Forelimb muscle (tissue), 1 donor: ENCODE measurements around the gene ACAD8. TPM values are rescaled to one million over a fixed set of nuclear protein-coding genes. Genes with fewer than 3 reads are reported as not detected.
A peak's percentile ranks its signal among the peaks of the same experiment; 100 is the strongest.
"Not testable (repeated sequence)": the region's sequence is repeated elsewhere in the genome, so short reads cannot be mapped to it uniquely, and the experiment has no call there.

ENCODE experiments used
- DNase-seq: peaks from one replicate; pipeline ENCODE4 v3.0.0-alpha.2; 2013; ENCODE audit warnings: low read depth
- polyA plus RNA-seq: library from polyadenylated mRNA; unstranded; fragments of 120-200 nt; gene quantifications from one replicate; pipeline ENCODE4 v1.2.1, GENCODE V29; 2013; ENCODE audit not compliant: insufficient read length

Gene ACAD8
- polyA plus RNA-seq, 1 donor: 21.9 TPM

GRCh38 chr11:134238956-134239355 is 14.4 kb upstream of the ACAD8 start:
- DNase-seq: no peak

GRCh38 chr11:134240592-134240991 is 12.8 kb upstream of the ACAD8 start:
- no peak for DNase-seq

DNA sequence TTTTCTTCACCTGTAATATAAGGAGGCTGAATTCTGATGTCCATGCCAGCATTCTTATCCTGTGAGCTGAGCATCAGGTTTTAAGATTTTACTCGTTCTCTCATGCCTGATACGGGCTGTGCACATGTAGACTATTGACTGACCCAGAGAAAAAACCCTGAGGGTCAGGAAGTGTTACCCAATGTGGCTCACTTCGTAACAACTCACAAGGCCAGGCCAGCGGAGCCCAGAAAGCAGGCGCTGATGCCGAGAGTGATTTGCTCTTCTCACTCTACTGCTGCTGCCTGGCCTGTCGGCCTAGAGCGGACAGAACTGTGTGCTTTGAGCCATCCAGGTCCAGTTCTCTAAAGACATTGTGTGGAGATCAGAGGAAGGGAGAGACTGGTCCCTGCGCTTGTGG is 11.0 kb upstream of the ACAD8 start:
- no peak for DNase-seq

- no peak for DNase-seq
Measured at GRCh38 chr11:134243913-134244312, 9.5 kb upstream of the ACAD8 start.

GRCh38 chr11:134244593-134244992 is 8.8 kb upstream of the ACAD8 start:
- DNase-seq: no peak

- no peak for DNase-seq
Measured at GRCh38 chr11:134245434-134245833, 7.9 kb upstream of the ACAD8 start.

DNA sequence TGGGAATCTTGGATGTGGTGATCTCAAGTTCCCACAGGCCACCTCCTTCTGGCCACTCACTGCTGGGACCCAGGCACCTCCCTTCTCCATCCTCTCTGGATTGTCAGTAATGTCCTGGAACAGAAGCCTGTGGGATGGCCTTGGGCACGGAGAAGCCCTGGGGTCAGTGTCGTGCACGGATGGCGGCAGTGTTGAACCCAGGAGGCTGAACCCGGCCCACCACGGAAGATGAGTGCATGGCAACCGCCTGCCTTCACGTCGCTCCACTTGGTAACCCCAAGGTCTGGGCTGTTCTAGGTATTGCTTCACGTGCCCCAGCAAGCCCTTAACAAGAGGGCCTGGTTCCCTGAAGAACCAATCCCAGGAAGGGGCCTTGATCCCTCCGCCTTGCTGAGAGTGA is 7.3 kb upstream of the ACAD8 start:
- no peak for DNase-seq

DNA sequence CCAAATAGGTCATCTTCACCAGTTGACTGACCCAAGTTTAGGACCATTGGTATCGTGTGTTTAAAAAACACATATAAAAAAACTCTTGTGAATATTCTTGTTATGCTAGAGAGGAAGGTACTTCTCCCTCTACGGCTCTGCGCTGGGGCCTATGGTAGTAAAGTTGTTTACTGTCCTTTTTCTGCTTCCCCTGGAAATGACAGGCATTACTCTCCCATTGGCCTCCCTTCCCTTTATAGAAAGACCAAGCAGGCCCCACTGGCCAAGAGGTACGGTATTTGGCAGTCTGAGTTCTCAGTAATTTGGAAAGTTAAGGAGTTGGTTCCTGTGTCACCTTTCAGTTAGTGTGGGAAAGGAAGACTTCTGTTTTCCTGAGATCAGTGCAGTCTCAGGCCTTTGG is 6.7 kb upstream of the ACAD8 start:
- no peak for DNase-seq

GRCh38 chr11:134248910-134249480 is 4.4 kb upstream of the ACAD8 start:
- DNase-seq: no peak

- DNase-seq: no peak
Measured at GRCh38 chr11:134250246-134250645, 3.1 kb upstream of the ACAD8 start.

DNA sequence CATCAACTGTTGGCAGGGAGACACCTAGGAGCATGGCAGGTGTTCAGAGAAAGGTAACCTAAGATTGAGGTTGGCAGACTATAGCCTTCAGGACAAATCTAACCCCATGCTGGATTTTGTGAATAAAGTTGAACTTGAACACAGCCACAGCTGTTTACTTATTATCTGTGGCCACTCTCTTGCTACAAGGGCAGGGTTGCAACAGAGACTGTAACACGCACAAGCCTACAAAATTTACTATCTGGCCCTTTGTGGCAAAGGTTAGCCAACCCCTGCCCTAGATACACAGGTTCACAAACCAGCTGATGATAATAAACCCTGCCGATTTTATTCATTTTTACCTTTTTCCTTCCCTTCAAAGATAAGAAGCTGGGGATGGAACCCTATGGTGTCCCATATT is 2.7 kb upstream of the ACAD8 start:
- no peak for DNase-seq

DNA sequence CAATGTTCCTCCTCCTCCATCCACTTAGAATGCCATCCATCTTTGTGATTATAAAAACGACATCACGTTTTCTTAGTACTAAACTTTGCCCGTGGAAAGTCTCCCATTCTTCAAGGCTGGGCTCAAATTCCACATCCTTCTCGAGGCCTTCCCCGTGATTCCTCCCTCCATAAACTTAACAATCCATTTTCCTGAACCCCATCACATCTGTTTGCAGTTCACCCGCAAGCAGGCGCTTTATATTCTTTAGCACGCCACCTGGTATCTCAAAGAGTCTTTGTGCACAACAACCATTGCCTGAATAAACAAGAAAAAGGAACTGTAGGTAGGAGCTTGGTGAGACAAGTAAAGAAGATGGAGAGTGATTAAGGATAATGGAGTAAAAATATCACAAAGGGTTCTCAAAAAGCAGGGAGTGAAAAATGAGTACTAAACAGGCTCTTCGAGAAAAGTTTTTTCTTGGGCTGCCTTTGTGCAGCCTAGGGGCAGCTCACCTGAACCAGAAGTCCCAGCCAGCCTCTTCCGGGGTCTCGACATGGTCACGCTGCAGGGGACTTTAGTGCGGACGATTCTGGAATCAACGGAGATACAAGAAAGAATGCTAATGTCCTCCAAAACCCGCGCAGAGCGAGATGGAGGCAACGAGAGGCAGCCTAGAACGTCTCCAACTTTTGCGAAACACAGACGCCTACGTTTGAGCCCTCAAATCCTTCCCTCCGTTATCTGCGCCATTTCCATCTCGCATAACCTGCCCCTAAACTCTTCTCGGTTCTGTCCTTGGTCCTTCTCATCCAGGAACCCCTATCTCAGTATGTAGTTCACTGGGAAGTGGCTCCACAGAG is 801 bp upstream of the ACAD8 start:
- DNase-seq: peak; percentile 8

DNA sequence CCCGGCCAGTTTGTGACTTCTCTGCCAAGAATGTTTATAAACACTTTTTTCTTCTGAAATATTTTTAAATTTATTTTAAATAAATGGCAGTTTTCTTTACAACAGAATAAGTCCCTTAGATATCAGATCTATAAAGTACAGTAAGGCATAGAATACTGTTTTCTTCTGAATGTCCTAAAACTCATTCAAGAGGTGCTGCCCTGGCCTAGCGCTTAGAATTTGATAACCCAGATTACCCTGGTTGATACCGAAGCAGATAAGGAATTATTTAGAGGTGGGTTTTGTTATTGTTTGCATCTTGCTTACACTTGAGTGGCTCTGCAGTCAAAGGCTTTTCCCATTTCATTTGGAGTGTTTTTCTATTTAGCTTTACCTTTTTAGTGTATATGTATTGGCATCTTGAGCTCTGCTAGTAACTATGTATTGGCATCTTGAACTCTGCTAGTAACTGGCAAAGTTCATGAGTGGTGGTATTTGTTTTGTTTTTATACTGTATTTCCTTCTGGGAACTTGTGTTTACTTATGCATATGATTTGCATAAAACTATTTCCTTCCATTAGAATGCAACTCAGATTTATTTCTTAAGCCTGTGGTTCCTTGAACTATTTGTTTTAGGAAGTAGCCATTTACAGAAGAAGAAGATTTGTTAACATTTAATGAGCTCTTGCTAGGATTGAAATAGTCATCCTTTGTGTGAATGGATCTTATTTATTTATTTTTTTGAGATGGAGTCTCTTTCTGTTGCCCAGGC is 1.2 kb downstream of the ACAD8 start:
- DNase-seq: no peak

DNA sequence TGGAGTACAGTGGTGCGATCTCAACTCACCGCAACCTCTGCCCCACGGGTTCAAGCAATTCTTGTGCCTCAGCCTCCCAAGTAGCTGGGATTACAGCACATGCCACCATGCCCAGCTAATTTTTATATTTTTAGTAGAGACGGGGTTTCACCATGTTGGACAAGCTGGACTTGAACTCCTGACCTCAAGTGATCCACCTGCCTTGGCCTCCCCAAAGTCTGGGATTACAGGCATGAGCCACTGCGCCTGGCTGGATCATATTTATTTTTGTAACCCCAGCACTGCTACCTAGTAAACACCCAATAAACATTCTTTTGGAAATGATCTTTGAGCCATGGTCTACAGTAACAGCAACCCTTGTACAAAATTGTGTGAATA is 1.8 kb downstream of the ACAD8 start:
- not testable (repeated sequence) for DNase-seq

- no peak for DNase-seq
Measured at GRCh38 chr11:134257101-134257500, 3.7 kb downstream of the ACAD8 start.

DNA sequence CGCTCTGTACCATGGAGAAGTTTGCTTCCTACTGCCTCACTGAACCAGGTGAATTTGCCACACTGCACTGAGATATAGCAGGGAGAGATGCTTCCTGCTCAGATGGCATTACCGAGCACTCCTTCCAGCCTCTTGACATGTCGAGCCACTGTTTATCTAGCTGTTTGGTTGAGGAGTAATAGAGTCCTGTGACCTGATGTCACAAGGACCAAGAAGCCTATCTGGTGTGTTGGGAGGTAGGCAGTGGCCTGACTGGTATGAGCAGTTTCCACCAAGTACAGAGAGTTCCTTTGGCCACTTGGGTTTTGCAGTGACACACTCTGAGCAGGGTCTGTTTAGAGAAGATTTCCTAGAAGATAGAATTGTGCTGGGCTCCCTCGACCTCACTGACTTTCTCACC is 5.2 kb downstream of the ACAD8 start:
- no peak for DNase-seq

- no peak for DNase-seq
Measured at GRCh38 chr11:134260503-134260902, 7.1 kb downstream of the ACAD8 start.

GRCh38 chr11:134260983-134261382 is 7.6 kb downstream of the ACAD8 start:
- DNase-seq: no peak

- no peak for DNase-seq
Measured at GRCh38 chr11:134261626-134262488, 8.5 kb downstream of the ACAD8 start.

DNA sequence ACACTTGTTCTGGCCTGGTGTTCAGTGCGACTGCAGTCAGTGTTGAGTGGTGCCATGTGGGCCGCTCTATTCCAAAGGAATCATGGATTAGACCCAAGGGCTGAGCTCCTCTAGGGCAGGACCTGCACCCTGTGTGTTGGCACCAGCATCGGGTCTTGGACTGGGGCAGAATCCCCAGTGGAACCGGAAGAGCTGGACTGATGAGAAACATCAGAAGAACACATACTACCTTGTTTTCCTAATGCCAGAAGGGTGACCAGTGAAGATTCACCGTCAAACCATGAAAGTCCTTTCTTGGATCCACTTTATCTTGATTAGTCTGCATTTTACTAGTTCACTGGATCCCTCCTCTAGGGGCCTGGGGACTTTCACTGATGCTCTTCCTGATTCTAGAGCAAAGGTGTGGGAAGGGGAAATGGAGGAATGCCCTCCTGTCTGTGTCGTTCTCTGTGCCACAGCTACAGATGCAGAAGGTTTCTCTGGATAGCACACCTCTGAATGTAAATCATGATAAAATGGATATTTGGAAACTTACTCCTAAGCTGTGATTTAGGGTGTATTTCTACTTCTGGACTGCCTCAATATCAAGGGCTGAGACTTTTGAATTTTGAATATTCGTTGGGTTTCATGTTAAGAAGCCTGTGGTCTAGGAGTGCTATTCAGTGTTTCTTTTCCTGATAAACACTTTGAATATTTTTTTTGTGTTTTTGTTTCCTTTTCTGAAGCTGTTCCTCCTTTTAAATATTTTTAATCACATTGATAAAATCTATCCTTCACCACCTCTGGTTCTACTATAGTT is 11.8 kb downstream of the ACAD8 start:
- DNase-seq: no peak

DNA sequence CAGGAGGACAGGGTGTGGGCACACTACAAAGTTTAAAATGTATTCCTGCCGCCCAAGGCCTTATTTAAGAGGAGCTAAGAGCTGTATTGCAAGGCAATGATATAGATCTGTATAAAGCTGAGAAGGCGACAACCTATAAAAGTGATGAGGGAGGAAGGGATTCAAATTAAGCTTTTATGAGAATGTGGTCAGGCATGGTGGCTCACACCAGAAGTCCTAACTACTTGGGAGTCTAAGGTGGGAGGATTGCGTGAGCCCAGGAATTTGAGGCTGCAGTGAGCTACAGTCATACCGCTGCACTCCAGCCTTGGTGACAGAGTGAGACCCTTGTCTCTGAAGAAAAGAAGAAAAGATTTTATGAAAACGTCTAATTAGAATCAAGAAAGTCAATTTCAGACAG is 13.1 kb downstream of the ACAD8 start:
- DNase-seq: no peak
